Measurements from ENCODE around the gene ACTMAP. TPM values are rescaled to one million over a fixed set of nuclear protein-coding genes. Genes with fewer than 3 reads are reported as not detected.

ACTMAP gene
- total RNA-seq, 4 donors from 2014 or later: 2.5 to 7.1 (median 4.3) TPM

DNA sequence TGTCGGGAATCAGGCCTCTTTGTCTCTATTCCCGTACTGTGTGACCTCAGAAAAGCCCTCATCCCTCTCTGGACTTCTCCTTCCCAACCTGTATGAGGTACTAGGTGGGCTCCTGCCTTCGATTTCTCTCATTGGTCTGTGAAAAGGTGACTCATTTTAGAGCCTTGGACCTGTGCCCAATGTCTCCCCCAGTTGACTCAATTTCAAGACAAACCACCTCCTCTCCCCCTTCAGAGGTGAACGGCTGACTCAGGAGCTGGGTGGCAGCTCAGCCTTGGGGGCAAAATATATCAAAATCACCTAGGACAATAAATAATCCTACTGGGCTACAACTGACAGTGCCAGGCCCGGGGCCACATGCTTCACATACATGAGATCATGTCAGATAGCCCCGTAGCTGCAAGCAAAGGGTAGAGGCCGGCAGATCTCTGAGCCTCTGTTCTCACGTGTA lies 34.2 kb downstream of the ACTMAP start:
- DNase-seq (ENCODE audit: low spot score in 2 of 2): peak in 1 of 2 donors; percentile 61

DNA sequence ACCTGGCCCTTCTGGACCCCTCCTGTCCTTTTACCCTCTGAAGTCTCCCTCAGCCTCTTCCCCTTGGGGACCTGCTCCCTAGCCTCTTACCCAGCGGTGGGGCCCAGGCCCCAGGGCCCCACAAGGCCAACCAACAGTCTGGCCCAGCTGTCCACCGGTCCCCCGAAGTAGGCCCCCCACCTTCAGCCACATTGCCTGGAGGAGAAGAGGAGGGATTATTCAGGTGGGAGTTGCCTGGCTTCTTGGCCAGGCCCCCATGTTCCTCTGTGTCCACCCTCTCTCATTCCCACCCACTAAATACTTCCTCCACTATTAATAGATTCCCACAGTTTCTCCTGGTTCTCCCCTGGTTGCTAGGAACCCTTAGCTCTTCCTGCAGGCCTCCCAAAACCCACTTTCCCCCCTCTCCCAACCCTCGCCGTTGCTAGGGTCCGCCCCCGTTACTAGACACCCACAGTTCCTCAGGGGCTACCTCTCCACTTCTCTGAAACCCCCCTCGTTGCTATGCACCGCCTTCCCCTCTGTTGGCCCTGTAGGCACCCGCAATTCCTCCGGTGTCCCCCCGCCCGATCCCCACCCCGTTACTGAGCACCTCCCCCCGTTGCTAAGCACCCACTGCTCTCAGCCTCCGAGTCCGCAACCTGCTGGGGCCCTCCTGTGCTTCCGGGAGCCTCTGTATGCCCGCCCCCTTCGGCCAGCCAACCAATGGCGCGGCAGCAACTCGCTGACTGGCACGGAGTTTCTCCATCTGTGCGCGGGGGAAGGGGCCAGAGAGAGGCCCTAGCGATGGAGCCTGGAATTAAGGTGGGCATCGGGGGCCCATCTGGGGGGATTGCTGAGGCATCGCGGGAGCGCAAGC lies 35.6 kb downstream of the ACTMAP start:
- Histone ChIP-seq H3K36me3 (peaks cover 0 to 33% (median 4%) of the 10 kb centered on the region in 3 donors), H3K27me3 (no peaks in the 10 kb centered on the region)

More for the DNA sequence above, 34.2 kb downstream of the ACTMAP start:
- Histone ChIP-seq H3K27me3 (no peaks in the 10 kb centered on the region), H3K4me3 (peak overlapping the region; percentile 63 to 81 (median 74)), H3K27ac (peak overlapping the region; percentile 92 to 99 (median 94)), H3K9me3 (no peaks in the 10 kb centered on the region), H3K4me1 (peaks cover 0 to 63% (median 22%) of the 10 kb centered on the region in 4 donors), H3K36me3 (peaks cover 0 to 19% (median 0%) of the 10 kb centered on the region in 3 donors)
- TF ChIP-seq POLR2A (IDR thresholded peaks at IDR 0.05) (no peak), EP300 (IDR thresholded peaks at IDR 0.05) (no peak)
- TF ChIP-seq, protein P1, sequence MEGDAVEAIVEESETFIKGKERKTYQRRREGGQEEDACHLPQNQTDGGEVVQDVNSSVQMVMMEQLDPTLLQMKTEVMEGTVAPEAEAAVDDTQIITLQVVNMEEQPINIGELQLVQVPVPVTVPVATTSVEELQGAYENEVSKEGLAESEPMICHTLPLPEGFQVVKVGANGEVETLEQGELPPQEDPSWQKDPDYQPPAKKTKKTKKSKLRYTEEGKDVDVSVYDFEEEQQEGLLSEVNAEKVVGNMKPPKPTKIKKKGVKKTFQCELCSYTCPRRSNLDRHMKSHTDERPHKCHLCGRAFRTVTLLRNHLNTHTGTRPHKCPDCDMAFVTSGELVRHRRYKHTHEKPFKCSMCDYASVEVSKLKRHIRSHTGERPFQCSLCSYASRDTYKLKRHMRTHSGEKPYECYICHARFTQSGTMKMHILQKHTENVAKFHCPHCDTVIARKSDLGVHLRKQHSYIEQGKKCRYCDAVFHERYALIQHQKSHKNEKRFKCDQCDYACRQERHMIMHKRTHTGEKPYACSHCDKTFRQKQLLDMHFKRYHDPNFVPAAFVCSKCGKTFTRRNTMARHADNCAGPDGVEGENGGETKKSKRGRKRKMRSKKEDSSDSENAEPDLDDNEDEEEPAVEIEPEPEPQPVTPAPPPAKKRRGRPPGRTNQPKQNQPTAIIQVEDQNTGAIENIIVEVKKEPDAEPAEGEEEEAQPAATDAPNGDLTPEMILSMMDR (IDR thresholded peaks at IDR 0.05): no peak
- 2 to 4% methylated on average over 8 of the region's 8 CpGs for WGBS, 2 donors

DNA sequence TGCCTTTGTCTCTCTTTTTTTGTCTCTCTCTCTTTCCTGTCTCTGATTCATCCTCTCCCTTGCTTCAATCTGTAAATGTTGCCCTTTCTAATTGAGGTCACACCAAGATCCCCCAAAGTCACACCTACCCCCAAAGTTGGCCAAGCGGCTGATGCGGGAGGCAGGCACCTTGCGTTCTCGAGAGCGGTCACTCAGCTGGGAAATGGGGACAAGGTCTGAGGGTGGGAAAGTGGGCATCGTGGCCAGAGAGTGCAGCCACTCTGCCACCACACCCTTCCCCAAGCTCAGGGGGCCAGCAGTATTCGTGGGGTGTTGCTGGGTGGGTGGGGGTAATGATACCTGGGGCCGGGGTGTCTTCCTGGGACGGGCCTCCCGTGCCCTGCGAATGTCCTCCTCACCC lies 36.3 kb downstream of the ACTMAP start:
- no peak for DNase-seq (ENCODE audit: low spot score in 2 of 2)
- Histone ChIP-seq H3K9me3 (no peaks in the 10 kb centered on the region), H3K36me3 (peaks cover 0 to 40% (median 4%) of the 10 kb centered on the region in 3 donors), H3K27ac (peak overlapping the region; percentile 92 to 99 (median 94)), H3K4me3 (peak overlapping the region; percentile 30 to 75 (median 68)), H3K27me3 (no peaks in the 10 kb centered on the region), H3K4me1 (peaks cover 0 to 48% (median 17%) of the 10 kb centered on the region in 4 donors)
- no peak for TF ChIP-seq EP300 (IDR thresholded peaks at IDR 0.05)
- TF ChIP-seq, protein P1 (IDR thresholded peaks at IDR 0.05): no peak
- TF ChIP-seq POLR2A (IDR thresholded peaks at IDR 0.05): no peak
- 75 to 80% methylated on average over 11 of the region's 11 CpGs for WGBS, 2 donors

More for the DNA sequence above, 35.6 kb downstream of the ACTMAP start:
- no peak for TF ChIP-seq EP300 (IDR thresholded peaks at IDR 0.05)
- TF ChIP-seq, protein P1 (IDR thresholded peaks at IDR 0.05): no peak
- no peak for TF ChIP-seq POLR2A (IDR thresholded peaks at IDR 0.05)
- WGBS, 2 donors: 3% methylated on average over 31 of the region's 31 CpGs
- peak overlapping the region; percentile 30 to 75 (median 68) for H3K4me3 ChIP-seq
- peaks cover 0 to 51% (median 17%) of the 10 kb centered on the region in 4 donors for H3K4me1 ChIP-seq
- peak; percentile 91 to 95 for DNase-seq (ENCODE audit: low spot score in 2 of 2)
- H3K9me3 ChIP-seq: no peaks in the 10 kb centered on the region
- peak overlapping the region; percentile 92 to 99 (median 94) for H3K27ac ChIP-seq

DNA sequence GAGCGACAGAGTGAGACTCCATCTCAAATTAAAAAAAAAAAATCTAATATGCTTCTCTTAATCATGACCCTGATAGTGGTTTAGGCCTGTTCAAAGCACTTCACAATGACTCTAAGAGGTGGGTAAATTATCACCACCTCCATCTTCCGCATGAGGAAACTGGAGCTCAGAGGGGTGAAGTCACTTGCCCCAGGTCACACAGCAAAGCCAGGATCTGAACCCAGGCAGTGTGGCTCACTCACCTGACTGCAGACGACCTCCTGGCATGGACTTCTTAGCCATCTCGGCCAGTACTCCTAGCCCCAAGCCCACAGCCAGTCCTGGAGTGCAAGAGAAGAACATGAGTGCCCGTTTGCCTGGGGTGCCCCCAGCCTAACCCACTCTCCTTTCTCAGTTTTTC lies 40.5 kb downstream of the ACTMAP start:
- no peak for DNase-seq (ENCODE audit: low spot score in 2 of 2)
- Histone ChIP-seq H3K4me1 (peaks cover 0 to 50% (median 12%) of the 10 kb centered on the region in 4 donors), H3K36me3 (peaks cover 0 to 79% (median 4%) of the 10 kb centered on the region in 3 donors), H3K27ac (no peak overlapping the region), H3K4me3 (no peak overlapping the region), H3K27me3 (no peaks in the 10 kb centered on the region), H3K9me3 (no peaks in the 10 kb centered on the region)
- WGBS, 2 donors: 90 to 91% methylated on average over 5 of the region's 5 CpGs
- TF ChIP-seq, protein P1 (IDR thresholded peaks at IDR 0.05): no peak
- TF ChIP-seq POLR2A (IDR thresholded peaks at IDR 0.05) (no peak), EP300 (IDR thresholded peaks at IDR 0.05) (no peak)

DNA sequence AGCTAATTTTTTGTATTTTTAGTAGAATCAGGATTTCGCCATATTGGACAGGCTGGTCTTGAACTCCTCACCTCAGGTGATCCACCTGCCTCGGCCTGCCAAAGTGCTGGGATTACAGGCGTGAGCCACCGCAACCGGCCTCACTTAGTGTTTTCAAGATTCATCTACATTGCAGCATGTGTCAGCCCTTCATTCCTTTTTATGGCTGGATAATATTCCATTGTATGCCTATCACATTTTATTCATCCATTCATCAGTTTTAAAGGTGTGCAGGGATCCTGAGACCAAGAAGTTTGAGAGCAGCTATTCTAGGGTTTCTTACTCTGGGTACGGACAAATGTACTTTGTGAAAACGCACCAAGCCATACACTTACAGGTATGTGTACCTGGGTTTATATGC lies 42.7 kb downstream of the ACTMAP start:
- no peaks in the 10 kb centered on the region for H3K27me3 ChIP-seq
- H3K36me3 ChIP-seq: peaks cover 0 to 94% (median 4%) of the 10 kb centered on the region in 3 donors
- DNase-seq (ENCODE audit: low spot score in 2 of 2): no peak
- H3K27ac ChIP-seq: no peak overlapping the region
- H3K9me3 ChIP-seq: no peaks in the 10 kb centered on the region
- H3K4me1 ChIP-seq: peaks cover 0 to 33% (median 2%) of the 10 kb centered on the region in 4 donors
- TF ChIP-seq, protein P1 (IDR thresholded peaks at IDR 0.05): no peak
- TF ChIP-seq EP300 (IDR thresholded peaks at IDR 0.05) (no peak), POLR2A (IDR thresholded peaks at IDR 0.05) (no peak)
- no peak overlapping the region for H3K4me3 ChIP-seq
- 97% methylated on average over 7 of the region's 7 CpGs for WGBS, 2 donors
